Adrenal gland (tissue), 12 donors: ENCODE measurements around the gene IPCEF1. TPM values are rescaled to one million over a fixed set of nuclear protein-coding genes. Genes with fewer than 3 reads are reported as not detected.

Experiments used
- DNase-seq, 7 donors: peaks; one replicate each; pipeline ENCODE4 v3.0.0-alpha.2; 2019 to 2020
- H3K27ac ChIP-seq, 5 donors: fragments of 200-600 bp; sonication (generic) in 4 of 5; 1 replicate in 3 of 5; 2 replicates in 2 of 5; pipeline versions ENCODE4 v1.5.1 to v1.8.0; 2016 to 2020; ENCODE audit warnings: mild to moderate bottlenecking in 1 of 5
- H3K27me3 ChIP-seq: fragments of 200-600 bp; 2 replicates; pipeline ENCODE4 v1.8.0; 2021
- H3K36me3 ChIP-seq, 2 donors: fragments of 200-600 bp; replicated peaks in 1 of 2; 1 replicate in 1 of 2; 2 replicates in 1 of 2; pipeline versions ENCODE4 v1.5.1 to v1.8.0; 2018 to 2022
- H3K4me1 ChIP-seq, 2 donors: fragments of 200-600 bp; replicated peaks in 1 of 2; 1 replicate in 1 of 2; 2 replicates in 1 of 2; pipeline versions ENCODE4 v1.5.1 to v1.8.0; 2018 to 2021
- H3K4me3 ChIP-seq, 4 donors: fragments of 200-600 bp; sonication (generic) in 3 of 4; one replicate each; pipeline ENCODE4 v1.5.1; 2016 to 2018
- H3K9me3 ChIP-seq, 3 donors: fragments of 200-600 bp; sonication (generic) in 1 of 3; replicated peaks in 1 of 3; 1 replicate in 2 of 3; 2 replicates in 1 of 3; pipeline versions ENCODE4 v1.5.1 to v1.8.0; 2016 to 2021
- CTCF ChIP-seq, 6 experiments: fragments of 450-650 bp in 4 of 6; fragments of 200-600 bp in 2 of 6; sonication (generic) in 1 of 6; IDR thresholded peaks; 1 replicate in 5 of 6; 2 replicates in 1 of 6; pipeline versions ENCODE4 v1.5.1 to v1.8.0; 2016 to 2021; ENCODE audit warnings: antibody characterized with exemption in 6 of 6, mild to moderate bottlenecking in 2 of 6, moderate library complexity in 1 of 6
- POLR2A ChIP-seq, 2 donors: fragments of 450-650 bp; IDR thresholded peaks; one replicate each; pipeline ENCODE4 v1.6.1; 2017; ENCODE audit warnings: antibody characterized with exemption in 2 of 2, mild to moderate bottlenecking in 2 of 2, moderate library complexity in 1 of 2
- WGBS, 4 donors: extraction: QIAGEN DNeasy Blood & Tissue Kit in 2 of 4; methylation state at CpG; one replicate each; pipeline versions ENCODE4 v1.1.5 to v1.1.7; 2013 to 2017; 5-methylcytosine and 5-hydroxymethylcytosine counted together
- intact Hi-C, 2 donors: fragments of 100-400 bp; cut with DNase I; formaldehyde crosslinking; loops; one replicate each; pipeline versions ENCODE4 v1.14.1 to v1.15.0; 2022 to 2023
- polyA plus RNA-seq, 3 donors: library from polyadenylated mRNA; stranded (reverse); fragments of 200-250 nt in 2 of 3; fragments of 350-450 nt in 1 of 3; fragmentation: Illumina TruSeq in 1 of 3; extraction: RNeasy Lipid Tissue Mini Kit (QIAGEN cat#74804) in 1 of 3; gene quantifications; one replicate each; pipeline ENCODE4 v1.2.3, GENCODE V29; 2013 to 2014
- total RNA-seq, 9 donors: library from RNA; depleted of rRNA in 4 of 9; stranded (reverse); fragments of >200 nt in 4 of 9; fragments of 120-200 nt in 1 of 9; fragmentation: NEBNext Ultra II Directional in 1 of 9; extraction: Animal tissue kit (Norgen Biotek cat#: 25700) in 1 of 9; gene quantifications; one replicate each; pipeline versions ENCODE4 v1.1.0 to v1.2.4, GENCODE V29; 2013 to 2023
- donor health status: healthy with polysubstance abuse.
- donor health status: Bipolar disorder and iron deficiency.
- donor health status: DM: yes; HTN: yes; CAD: no.
- donor health status: DM: no; HTN: no; CAD: no.
- donor health status: DM: no; HTN: no; CAD: no.
- donor health status: DM: yes; HTN: yes; CAD: no.

The IPCEF1 gene
- total and polyA plus RNA-seq, 12 donors = 0.07 to 1.2 (median 0.72) TPM; not detected in 1

- Histone ChIP-seq H3K36me3 (no peaks in the 10 kb centered on the region), H3K4me3 (no peak overlapping the region), H3K9me3 (no peaks in the 10 kb centered on the region), H3K27me3 (no peaks in the 10 kb centered on the region), H3K4me1 (no peaks in the 10 kb centered on the region), H3K27ac (no peak overlapping the region)
- DNase-seq = no peak
- intact Hi-C loops = no loop called here
- TF ChIP-seq CTCF (IDR thresholded peaks at IDR 0.05) = no peak
Measured at GRCh38 chr6:154395316-154395715, 38.7 kb upstream of the IPCEF1 start.

GRCh38 chr6:154394571-154394970 is 38.0 kb upstream of the IPCEF1 start:
- WGBS, 4 donors = 86 to 92% (median 88%) methylated on average over 3 of the region's 3 CpGs
- Histone ChIP-seq H3K4me1 (no peaks in the 10 kb centered on the region), H3K27ac (no peak overlapping the region), H3K27me3 (no peaks in the 10 kb centered on the region), H3K9me3 (no peaks in the 10 kb centered on the region), H3K4me3 (no peak overlapping the region), H3K36me3 (no peaks in the 10 kb centered on the region)
- TF ChIP-seq CTCF (IDR thresholded peaks at IDR 0.05) (no peak), POLR2A (IDR thresholded peaks at IDR 0.05) (no peak)
- intact Hi-C loops = no loop called here
- DNase-seq = no peak

GRCh38 chr6:154390034-154390433 is 33.4 kb upstream of the IPCEF1 start:
- TF ChIP-seq CTCF (IDR thresholded peaks at IDR 0.05) = no peak
- no peak for TF ChIP-seq POLR2A (IDR thresholded peaks at IDR 0.05)
- Histone ChIP-seq H3K36me3 (no peaks in the 10 kb centered on the region), H3K9me3 (no peaks in the 10 kb centered on the region), H3K27ac (no peak overlapping the region), H3K4me3 (no peak overlapping the region), H3K27me3 (no peaks in the 10 kb centered on the region), H3K4me1 (no peaks in the 10 kb centered on the region)
- 73 to 96% (median 82%) methylated on average over 1 of the region's 1 CpG for WGBS, 4 donors
- intact Hi-C loops = no loop called here
- DNase-seq = no peak

GRCh38 chr6:154388803-154389202 is 32.2 kb upstream of the IPCEF1 start:
- Histone ChIP-seq H3K36me3 (no peaks in the 10 kb centered on the region), H3K4me1 (no peaks in the 10 kb centered on the region), H3K9me3 (no peaks in the 10 kb centered on the region), H3K27ac (no peak overlapping the region), H3K27me3 (no peaks in the 10 kb centered on the region), H3K4me3 (no peak overlapping the region)
- intact Hi-C loops = no loop called here
- no peak for DNase-seq
- WGBS, 4 donors = 93 to 98% (median 96%) methylated on average over 3 of the region's 3 CpGs
- no peak for TF ChIP-seq POLR2A (IDR thresholded peaks at IDR 0.05)
- no peak for TF ChIP-seq CTCF (IDR thresholded peaks at IDR 0.05)
